CD14-positive monocyte (primary cell): ENCODE measurements around the gene STRIP2. TPM values are rescaled to one million over a fixed set of nuclear protein-coding genes. Genes with fewer than 3 reads are reported as not detected.

Source experiments
- DNase-seq, 3 donors: peaks; one replicate each; pipeline ENCODE4 v3.0.0-alpha.2; 2011 to 2022
- H2AFZ ChIP-seq: 2 replicates; pipeline ENCODE4 v1.6.0; 2012; ENCODE audit warnings: mild to moderate bottlenecking, low read depth, low read length, inconsistent platforms; ENCODE audit not compliant: insufficient read depth, poor library complexity, severe bottlenecking
- H3K27ac ChIP-seq, 2 donors: 1 replicate in 1 of 2; 2 replicates in 1 of 2; pipeline ENCODE4 v1.5.1; 2012 to 2013; ENCODE audit warnings: low read length in 2 of 2, control low read depth in 1 of 2, inconsistent platforms in 1 of 2, low read depth in 1 of 2, mild to moderate bottlenecking in 1 of 2
- H3K27me3 ChIP-seq, 2 donors: one replicate each; pipeline versions ENCODE4 v1.6.0 to v1.6.1; 2011 to 2013; ENCODE audit warnings: low read length in 2 of 2; ENCODE audit not compliant: control insufficient read depth in 2 of 2, insufficient read depth in 2 of 2
- H3K36me3 ChIP-seq, 2 donors: replicated peaks in 1 of 2; 1 replicate in 1 of 2; 2 replicates in 1 of 2; pipeline versions ENCODE4 v1.5.1 to v1.6.1; 2012 to 2013; ENCODE audit warnings: low read length in 2 of 2, control low read depth in 1 of 2, inconsistent platforms in 1 of 2, mild to moderate bottlenecking in 1 of 2; ENCODE audit not compliant: insufficient read depth in 2 of 2, control insufficient read depth in 1 of 2
- H3K4me1 ChIP-seq, 2 donors: 1 replicate in 1 of 2; 2 replicates in 1 of 2; pipeline versions ENCODE4 v1.5.1 to v1.6.1; 2012 to 2013; ENCODE audit warnings: low read length in 2 of 2, control low read depth in 1 of 2, inconsistent platforms in 1 of 2, mild to moderate bottlenecking in 1 of 2, moderate library complexity in 1 of 2; ENCODE audit not compliant: insufficient read depth in 2 of 2, control insufficient read depth in 1 of 2
- H3K4me2 ChIP-seq: replicated peaks from 2 replicates; pipeline ENCODE3; 2012; ENCODE audit warnings: low read length, moderate library complexity, mild to moderate bottlenecking; ENCODE audit not compliant: poor library complexity, severe bottlenecking; ENCODE audit errors: extremely low read depth
- H3K4me3 ChIP-seq, 3 experiments: fragments of 200-600 bp in 1 of 3; sonication (generic) in 1 of 3; replicated peaks in 1 of 3; 1 replicate in 2 of 3; 2 replicates in 1 of 3; pipeline ENCODE4 v1.5.1; 2011 to 2013; ENCODE audit warnings: low read length in 3 of 3, mild to moderate bottlenecking in 3 of 3, control low read depth in 2 of 3, low read depth in 2 of 3, inconsistent platforms in 1 of 3, moderate library complexity in 1 of 3
- H3K79me2 ChIP-seq: 2 replicates; pipeline ENCODE4 v1.6.0; 2012; ENCODE audit warnings: mild to moderate bottlenecking, control low read depth, inconsistent platforms, low read length, moderate library complexity; ENCODE audit not compliant: insufficient read depth
- H3K9ac ChIP-seq: 2 replicates; pipeline ENCODE4 v1.6.0; 2017; ENCODE audit warnings: low read length, mild to moderate bottlenecking; ENCODE audit not compliant: insufficient read depth, poor library complexity, severe bottlenecking
- H3K9me3 ChIP-seq, 2 donors: replicated peaks in 1 of 2; 1 replicate in 1 of 2; 2 replicates in 1 of 2; pipeline versions ENCODE4 v1.5.1 to v1.6.1; 2012 to 2013; ENCODE audit warnings: low read length in 2 of 2, control low read depth in 1 of 2; ENCODE audit not compliant: control insufficient read depth in 1 of 2, insufficient read depth in 1 of 2
- H4K20me1 ChIP-seq: 2 replicates; pipeline ENCODE4 v1.6.0; 2012; ENCODE audit warnings: mild to moderate bottlenecking, low read length, control low read depth, moderate library complexity; ENCODE audit not compliant: insufficient read depth
- H3K27ac Mint-ChIP-seq, 7 donors: one replicate each; pipeline ENCODE4 v1.8.0; 2020; ENCODE audit warnings: mild to moderate bottlenecking in 7 of 7, mixed read lengths in 7 of 7, moderate library complexity in 6 of 7, inconsistent platforms in 2 of 7
- H3K27me3 Mint-ChIP-seq, 3 donors: one replicate each; pipeline ENCODE4 v1.8.0; 2021 to 2022; ENCODE audit warnings: low read depth in 3 of 3, mild to moderate bottlenecking in 3 of 3, mixed read lengths in 3 of 3, moderate library complexity in 3 of 3, inconsistent platforms in 1 of 3
- H3K36me3 Mint-ChIP-seq, 2 donors: one replicate each; pipeline ENCODE4 v1.8.0; 2020; ENCODE audit warnings: mixed read lengths in 2 of 2, inconsistent platforms in 1 of 2, mild to moderate bottlenecking in 1 of 2
- H3K4me1 Mint-ChIP-seq: one replicate; pipeline ENCODE4 v1.8.0; 2020; ENCODE audit warnings: mild to moderate bottlenecking, mixed read lengths
- H3K4me3 Mint-ChIP-seq, 2 donors: one replicate each; pipeline ENCODE4 v1.8.0; 2020; ENCODE audit warnings: mild to moderate bottlenecking in 2 of 2, mixed read lengths in 2 of 2, moderate library complexity in 1 of 2
- H3K9me3 Mint-ChIP-seq, 7 donors: one replicate each; pipeline ENCODE4 v1.8.0; 2020 to 2022; ENCODE audit warnings: mixed read lengths in 7 of 7, mild to moderate bottlenecking in 6 of 7, moderate library complexity in 6 of 7, inconsistent platforms in 2 of 7
- WGBS: methylation state at CpG from one replicate; pipeline ENCODE4 v1.1.5; 2013; ENCODE audit warnings: missing lambda C conversion rate; ENCODE audit not compliant: insufficient coverage; 5-methylcytosine and 5-hydroxymethylcytosine counted together
- intact Hi-C, 2 donors: fragments of 100-400 bp; cut with micrococcal nuclease; formaldehyde crosslinking; loops; one replicate each; pipeline versions ENCODE4 v1.15.0 to v1.15.1; 2023
- polyA plus RNA-seq, 3 donors: library from polyadenylated mRNA; depleted of rRNA in 1 of 3; unstranded in 2 of 3; stranded (reverse) in 1 of 3; fragments of 300-500 nt in 2 of 3; fragments of >200 nt in 1 of 3; fragmentation: Illumina TruSeq in 2 of 3; gene quantifications; 1 replicate in 2 of 3; 2 replicates in 1 of 3; pipeline ENCODE4 v1.2.3, GENCODE V29; 2012 to 2021
- TF ChIP-seq, protein P1 (sequence below): fragments of 200-600 bp; IDR thresholded peaks from one replicate; pipeline ENCODE4 v1.8.0; 2022; ENCODE audit warnings: antibody characterized with exemption, mild to moderate bottlenecking

Gene STRIP2
- polyA plus RNA-seq, 3 donors: 0.11 to 0.12 TPM; not detected in 1

DNA sequence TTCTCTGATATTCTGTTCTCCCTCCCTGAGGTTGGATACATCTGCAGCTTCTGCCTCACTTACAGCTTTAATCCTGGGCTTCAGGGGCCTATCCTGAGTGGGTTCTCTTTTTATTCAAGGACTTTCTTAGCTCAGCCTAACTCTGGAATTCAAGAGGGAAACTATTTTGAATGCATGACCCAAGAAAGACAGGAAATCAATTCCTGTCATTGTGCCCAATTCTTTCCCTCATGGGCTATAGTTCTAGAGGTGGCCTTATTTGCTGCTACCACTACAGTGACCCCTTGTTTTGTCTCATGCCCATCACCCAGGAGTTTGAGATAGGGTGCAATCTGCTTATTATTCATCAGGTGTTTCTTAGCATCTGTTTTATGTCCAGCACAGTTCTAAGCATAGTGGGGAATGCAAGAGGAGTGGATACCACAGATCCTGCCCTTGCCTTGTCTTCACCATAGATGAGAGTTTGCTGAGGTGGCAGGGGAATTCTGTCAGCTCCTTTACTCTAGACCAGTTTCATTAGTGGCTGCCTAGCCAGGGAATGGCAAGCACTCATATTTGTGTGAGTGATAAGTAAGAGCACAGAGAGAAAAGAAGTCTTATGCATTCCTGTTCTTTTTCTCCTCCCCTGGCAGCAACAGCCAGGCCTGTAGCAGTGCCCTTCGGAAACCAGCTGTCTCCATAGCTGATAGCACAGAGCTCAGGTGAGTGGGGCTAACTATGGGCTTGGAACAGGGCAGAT, 19.4 kb downstream of the STRIP2 start:
- peaks cover 0 to 2% of the 10 kb centered on the region in 2 donors for H3K27me3 ChIP-seq
- no peaks in the 10 kb centered on the region for H3K36me3 ChIP-seq
- no peak overlapping the region for H3K4me3 ChIP-seq
- peaks cover 0 to 6% of the 10 kb centered on the region in 2 donors for H3K9me3 ChIP-seq
- no peaks in the 10 kb centered on the region for H3K4me1 Mint-ChIP-seq
- H4K20me1 ChIP-seq: no peaks in the 10 kb centered on the region
- H3K36me3 Mint-ChIP-seq: peaks cover 10 to 16% of the 10 kb centered on the region in 2 donors
- no peak overlapping the region for H2AFZ ChIP-seq
- H3K79me2 ChIP-seq: no peaks in the 10 kb centered on the region
- no CpG with 5 or more reads among the region's 1 CpG for WGBS
- H3K4me1 ChIP-seq: no peaks in the 10 kb centered on the region
- no peak overlapping the region for H3K27ac ChIP-seq
- H3K27ac Mint-ChIP-seq: no peak overlapping the region
- H3K4me3 Mint-ChIP-seq: no peak overlapping the region
- H3K27me3 Mint-ChIP-seq: peaks cover 0 to 11% (median 5%) of the 10 kb centered on the region in 3 donors
- no peak for DNase-seq
- TF ChIP-seq, protein P1, sequence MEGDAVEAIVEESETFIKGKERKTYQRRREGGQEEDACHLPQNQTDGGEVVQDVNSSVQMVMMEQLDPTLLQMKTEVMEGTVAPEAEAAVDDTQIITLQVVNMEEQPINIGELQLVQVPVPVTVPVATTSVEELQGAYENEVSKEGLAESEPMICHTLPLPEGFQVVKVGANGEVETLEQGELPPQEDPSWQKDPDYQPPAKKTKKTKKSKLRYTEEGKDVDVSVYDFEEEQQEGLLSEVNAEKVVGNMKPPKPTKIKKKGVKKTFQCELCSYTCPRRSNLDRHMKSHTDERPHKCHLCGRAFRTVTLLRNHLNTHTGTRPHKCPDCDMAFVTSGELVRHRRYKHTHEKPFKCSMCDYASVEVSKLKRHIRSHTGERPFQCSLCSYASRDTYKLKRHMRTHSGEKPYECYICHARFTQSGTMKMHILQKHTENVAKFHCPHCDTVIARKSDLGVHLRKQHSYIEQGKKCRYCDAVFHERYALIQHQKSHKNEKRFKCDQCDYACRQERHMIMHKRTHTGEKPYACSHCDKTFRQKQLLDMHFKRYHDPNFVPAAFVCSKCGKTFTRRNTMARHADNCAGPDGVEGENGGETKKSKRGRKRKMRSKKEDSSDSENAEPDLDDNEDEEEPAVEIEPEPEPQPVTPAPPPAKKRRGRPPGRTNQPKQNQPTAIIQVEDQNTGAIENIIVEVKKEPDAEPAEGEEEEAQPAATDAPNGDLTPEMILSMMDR: no peak
- no peak overlapping the region for H3K4me2 ChIP-seq
- H3K9ac ChIP-seq: no peak overlapping the region
- H3K9me3 Mint-ChIP-seq: peaks cover 5 to 8% (median 7%) of the 10 kb centered on the region in 7 donors
- intact Hi-C loops: no loop called here

DNA sequence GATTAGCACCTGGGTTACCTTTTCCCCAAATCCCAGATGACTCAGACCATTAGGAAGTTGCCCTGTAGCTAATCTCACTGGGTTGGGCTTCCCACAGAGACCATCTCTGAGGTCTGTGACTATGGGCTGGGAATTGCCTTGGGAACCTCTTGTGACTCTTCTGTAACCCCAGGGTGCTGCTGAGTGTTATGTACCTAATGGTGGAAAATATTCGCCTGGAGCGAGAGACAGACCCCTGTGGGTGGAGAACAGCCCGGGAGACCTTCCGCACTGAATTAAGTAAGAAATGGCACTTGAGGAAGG, 20.0 kb downstream of the STRIP2 start:
- DNase-seq: no peak
- no peak overlapping the region for H3K27ac ChIP-seq
- H3K4me3 ChIP-seq: no peak overlapping the region
- H3K27me3 Mint-ChIP-seq: peaks cover 0 to 14% (median 5%) of the 10 kb centered on the region in 3 donors
- H3K4me2 ChIP-seq: no peak overlapping the region
- no peak overlapping the region for H2AFZ ChIP-seq
- peaks cover 0 to 4% (median 2%) of the 10 kb centered on the region in 7 donors for H3K9me3 Mint-ChIP-seq
- H3K4me1 ChIP-seq: no peaks in the 10 kb centered on the region
- H3K9ac ChIP-seq: no peak overlapping the region
- H4K20me1 ChIP-seq: no peaks in the 10 kb centered on the region
- intact Hi-C loops: no loop called here
- peaks cover 11% of the 10 kb centered on the region in 2 donors for H3K36me3 Mint-ChIP-seq
- H3K4me3 Mint-ChIP-seq: no peak overlapping the region
- no peaks in the 10 kb centered on the region for H3K4me1 Mint-ChIP-seq
- peaks cover 0 to 2% of the 10 kb centered on the region in 2 donors for H3K27me3 ChIP-seq
- no peak overlapping the region for H3K27ac Mint-ChIP-seq
- H3K36me3 ChIP-seq: no peaks in the 10 kb centered on the region
- no peaks in the 10 kb centered on the region for H3K79me2 ChIP-seq
- H3K9me3 ChIP-seq: peaks cover 0 to under 1% of the 10 kb centered on the region in 2 donors
- 100% methylated on average over 3 of the region's 4 CpGs for WGBS
- TF ChIP-seq, protein P1: no peak
